Astrocyte of the spinal cord (primary cell): ENCODE measurements around the gene UBE2H.

Experiments used
- DNase-seq: peaks from one replicate; pipeline ENCODE4 v3.0.0; 2011; ENCODE audit warnings: low read depth, low spot score
- H3K4me3 ChIP-seq: 2 replicates; pipeline ENCODE4 v1.5.1; 2011; ENCODE audit warnings: low read depth, mild to moderate bottlenecking, low read length, moderate library complexity
- CTCF ChIP-seq: IDR thresholded peaks from 2 replicates; pipeline ENCODE4 v1.5.1; 2012; ENCODE audit warnings: low read depth, mild to moderate bottlenecking, low read length, inconsistent platforms
- in situ Hi-C: cut with HindIII; loops from 2 replicates; pipeline ENCODE4 v1.10.0; 2017; ENCODE audit warnings: low sequenced_read_pairs

Gene UBE2H

DNA sequence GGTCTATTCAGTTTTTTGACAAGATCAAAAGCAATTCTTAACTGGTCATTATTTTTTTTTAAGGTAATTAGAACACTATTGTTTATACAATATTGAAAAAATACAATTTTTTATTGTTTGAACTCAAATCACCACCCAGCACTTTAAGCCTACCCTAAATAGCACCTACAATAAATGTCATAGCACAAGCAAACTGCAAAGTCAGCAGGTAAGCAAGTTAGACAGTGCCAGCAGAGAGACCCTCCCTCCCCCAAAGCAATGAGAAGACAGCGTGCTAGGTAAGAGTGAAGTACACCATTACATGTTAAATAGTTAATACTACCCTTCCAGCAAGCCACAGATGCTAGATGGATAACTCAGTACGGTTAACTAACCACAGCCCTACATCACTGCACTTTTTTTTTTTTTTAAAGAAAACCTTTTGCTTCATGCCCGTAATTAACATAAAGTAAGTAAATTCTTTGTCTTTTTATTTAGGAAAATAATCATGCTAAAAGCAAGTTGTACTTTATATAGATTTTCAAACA, 120.0 kb downstream of the UBE2H start:
- H3K4me3 ChIP-seq: no peak overlapping the region
- no peak for TF ChIP-seq CTCF
- DNase-seq: no peak
- in situ Hi-C loops: no loop called here

GRCh38 chr7:129832282-129832681, 120.5 kb downstream of the UBE2H start:
- in situ Hi-C loops: no loop called here
- TF ChIP-seq CTCF: no peak
- no peak overlapping the region for H3K4me3 ChIP-seq
- DNase-seq: no peak

GRCh38 chr7:129831424-129832058, 121.2 kb downstream of the UBE2H start:
- in situ Hi-C loops: no loop called here
- H3K4me3 ChIP-seq: no peak overlapping the region
- no peak for TF ChIP-seq CTCF
- peak; percentile 93 for DNase-seq

DNA sequence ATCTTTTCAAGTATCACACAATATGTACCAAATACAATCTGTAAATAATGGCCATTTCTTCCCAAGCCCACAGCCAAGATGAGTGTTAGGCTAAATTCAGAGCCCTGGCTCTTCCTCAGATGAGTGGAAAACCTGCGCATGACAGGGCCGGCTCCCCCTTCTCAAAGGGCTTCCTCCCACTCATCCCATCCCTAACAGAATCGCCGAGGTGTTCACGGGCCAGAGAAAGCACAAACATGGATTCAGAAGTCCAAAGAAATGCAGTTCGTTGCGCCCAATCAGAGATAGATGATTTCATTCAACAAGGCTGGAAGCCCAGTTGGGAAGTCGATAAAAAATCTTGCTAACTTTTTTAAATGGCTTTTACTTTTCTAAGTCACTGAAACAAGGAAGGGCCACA, 121.8 kb downstream of the UBE2H start:
- TF ChIP-seq CTCF: no peak
- DNase-seq: no peak
- in situ Hi-C loops: no loop called here
- H3K4me3 ChIP-seq: no peak overlapping the region

GRCh38 chr7:129829737-129830631, 122.8 kb downstream of the UBE2H start:
- peak; percentile 86 for DNase-seq
- H3K4me3 ChIP-seq: peak overlapping the region; percentile 6
- peak; percentile 83 for TF ChIP-seq CTCF
- in situ Hi-C loops: no loop called here

DNA sequence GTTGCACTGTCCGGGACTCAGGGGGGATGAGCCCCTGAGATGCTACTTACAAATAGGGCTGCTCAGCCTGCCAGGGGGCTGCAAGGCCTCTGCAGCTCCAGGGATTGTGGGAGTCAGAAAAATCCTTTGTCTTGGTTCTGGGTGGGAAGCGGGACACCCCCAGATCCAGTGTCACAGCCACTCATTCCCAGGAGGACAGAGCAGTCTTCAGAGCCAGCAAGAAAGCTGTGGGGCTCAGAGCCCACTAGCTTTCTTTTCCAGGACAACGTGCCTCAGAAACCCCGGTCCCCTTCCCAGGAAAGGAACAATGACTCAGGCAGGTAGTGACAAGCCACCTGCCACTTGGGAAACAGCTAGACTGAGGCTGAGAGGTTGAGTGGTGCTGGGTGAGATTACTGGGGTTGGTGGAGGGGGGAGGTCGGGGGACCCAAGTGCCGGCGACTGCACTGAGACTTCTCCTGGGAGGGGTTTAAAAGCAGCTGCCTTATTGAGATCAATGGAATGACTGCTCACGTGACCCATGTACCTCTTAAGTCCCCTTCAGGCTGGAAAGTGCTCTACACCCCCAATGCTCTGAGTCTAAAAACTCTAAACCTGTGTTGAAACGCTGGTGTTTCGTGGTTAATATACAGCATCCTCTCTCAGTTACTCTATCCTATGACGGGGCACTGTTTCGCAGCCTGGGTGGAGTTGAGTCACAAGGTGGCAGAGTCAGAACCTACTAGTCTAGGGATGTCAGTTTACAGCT, 123.6 kb downstream of the UBE2H start:
- H3K4me3 ChIP-seq: no peak overlapping the region
- TF ChIP-seq CTCF: no peak
- DNase-seq: no peak
- in situ Hi-C loops: no loop called here
